GM23338 (cell line): ENCODE data around the gene CACNA2D4. TPM values are rescaled to one million over a fixed set of nuclear protein-coding genes. Genes with fewer than 3 reads are reported as not detected.

Source experiments
- ATAC-seq: fragments of 200-7000 bp; cut with Tn5 transposase; 3 replicates; pipeline ENCODE4 v1.9.1; 2020
- DNase-seq: peaks from one replicate; pipeline ENCODE4 v3.0.0-alpha.2; 2015; ENCODE audit warnings: low spot score
- H2AFZ ChIP-seq: fragments of 200-600 bp; sonication (generic); 2 replicates; pipeline ENCODE4 v1.8.0; 2016; ENCODE audit warnings: antibody characterized with exemption, mild to moderate bottlenecking, moderate library complexity
- H3F3A ChIP-seq: fragments of 200-600 bp; sonication (generic); replicated peaks from 2 replicates; pipeline ENCODE4 v1.8.0; 2017; ENCODE audit warnings: antibody characterized with exemption, mixed run types, low read depth
- H3K27ac ChIP-seq: fragments of 200-600 bp; sonication (generic); 2 replicates; pipeline ENCODE4 v1.6.1; 2016; ENCODE audit warnings: low read depth
- H3K27me3 ChIP-seq: fragments of 200-600 bp; sonication (generic); 2 replicates; pipeline ENCODE4 v1.8.0; 2016; ENCODE audit warnings: mild to moderate bottlenecking, mixed run types, moderate library complexity; ENCODE audit not compliant: insufficient read depth
- H3K36me3 ChIP-seq: fragments of 200-600 bp; sonication (generic); 2 replicates; pipeline ENCODE4 v1.8.0; 2016; ENCODE audit warnings: mild to moderate bottlenecking; ENCODE audit not compliant: insufficient read depth
- H3K4me1 ChIP-seq: fragments of 200-600 bp; sonication (generic); 2 replicates; pipeline ENCODE4 v1.8.0; 2016; ENCODE audit warnings: mild to moderate bottlenecking, moderate library complexity; ENCODE audit not compliant: insufficient read depth
- H3K4me2 ChIP-seq: fragments of 200-600 bp; sonication (generic); 2 replicates; pipeline ENCODE4 v1.7.1; 2017; ENCODE audit warnings: mixed run types
- H3K4me3 ChIP-seq: fragments of 200-600 bp; sonication (generic); 2 replicates; pipeline ENCODE4 v1.6.1; 2016; ENCODE audit warnings: mixed run types
- H3K79me2 ChIP-seq: fragments of 200-600 bp; sonication (generic); replicated peaks from 2 replicates; pipeline ENCODE4 v1.8.0; 2017; ENCODE audit warnings: mild to moderate bottlenecking; ENCODE audit not compliant: insufficient read depth
- H3K9me2 ChIP-seq: fragments of 200-600 bp; sonication (generic); 2 replicates; pipeline ENCODE4 v1.8.0; 2017; ENCODE audit not compliant: insufficient read depth
- H4K20me1 ChIP-seq: fragments of 200-600 bp; sonication (generic); replicated peaks from 2 replicates; pipeline ENCODE4 v1.8.0; 2017; ENCODE audit warnings: mild to moderate bottlenecking; ENCODE audit not compliant: insufficient read depth
- H3K27ac Mint-ChIP-seq: 2 replicates; pipeline ENCODE4 v1.8.0; 2020; ENCODE audit warnings: inconsistent platforms, mild to moderate bottlenecking, moderate library complexity, mixed read lengths
- H3K27me3 Mint-ChIP-seq: 3 replicates; pipeline ENCODE4 v1.8.0; 2022; ENCODE audit warnings: low read depth, mild to moderate bottlenecking, moderate library complexity, mixed read lengths, inconsistent platforms; ENCODE audit not compliant: insufficient read depth, poor library complexity
- H3K36me3 Mint-ChIP-seq: 3 replicates; pipeline ENCODE4 v1.8.0; 2021; ENCODE audit warnings: low read depth, mild to moderate bottlenecking, inconsistent platforms, moderate library complexity, mixed read lengths
- H3K4me1 Mint-ChIP-seq: 3 replicates; pipeline ENCODE4 v1.8.0; 2020; ENCODE audit warnings: mild to moderate bottlenecking, inconsistent platforms, mixed read lengths
- H3K4me3 Mint-ChIP-seq: 3 replicates; pipeline ENCODE4 v1.8.0; 2021; ENCODE audit warnings: moderate library complexity, mild to moderate bottlenecking, inconsistent platforms, mixed read lengths
- H3K9me3 Mint-ChIP-seq: 3 replicates; pipeline ENCODE4 v1.8.0; 2020; ENCODE audit warnings: moderate library complexity, mild to moderate bottlenecking, inconsistent platforms, mixed read lengths
- EZH2phosphoT487 ChIP-seq: fragments of 200-600 bp; sonication (generic); IDR thresholded peaks from one replicate; pipeline ENCODE4 v1.8.1; 2018; ENCODE audit warnings: antibody characterized with exemption; ENCODE audit not compliant: unreplicated experiment
- JUNB ChIP-seq: IDR thresholded peaks from one replicate; pipeline ENCODE4 v1.6.1; 2016; ENCODE audit warnings: antibody characterized with exemption; ENCODE audit not compliant: unreplicated experiment
- NANOG ChIP-seq: IDR thresholded peaks from 2 replicates; pipeline ENCODE4 v1.6.1; 2016; ENCODE audit warnings: antibody characterized with exemption, borderline replicate concordance
- ZNF114 ChIP-seq: fragments of 250-450 bp; sonication (Bioruptor Pico); IDR thresholded peaks from 2 replicates; pipeline ENCODE4 v1.5.0; 2020; ENCODE audit warnings: mild to moderate bottlenecking, moderate library complexity
- ZNF331 ChIP-seq: fragments of 250-450 bp; sonication (Bioruptor Pico); IDR thresholded peaks from 2 replicates; pipeline ENCODE4 v1.5.0; 2020; ENCODE audit warnings: low read depth, mild to moderate bottlenecking, moderate library complexity
- polyA plus RNA-seq: library from polyadenylated mRNA; unstranded; fragments of >200 nt; fragmentation: Nextera tagmentation; extraction: Ambion mirVana; gene quantifications from 2 replicates; pipeline ENCODE4 v1.2.1, GENCODE V29; 2016
- total RNA-seq: library from RNA; depleted of rRNA; stranded (reverse); fragments of >200 nt; shearing (Covaris generic); gene quantifications from 2 replicates; pipeline ENCODE4 v1.2.3, GENCODE V29; 2014
- TF ChIP-seq, protein P1 (sequence below): fragments of 250-450 bp; sonication (Bioruptor Pico); IDR thresholded peaks from 2 replicates; pipeline ENCODE4 v1.5.0; 2020; ENCODE audit warnings: mild to moderate bottlenecking, moderate library complexity

CACNA2D4 gene
- total and polyA plus RNA-seq, 2 experiments from 2014 or later, result 0.07 to 0.24 TPM

DNA sequence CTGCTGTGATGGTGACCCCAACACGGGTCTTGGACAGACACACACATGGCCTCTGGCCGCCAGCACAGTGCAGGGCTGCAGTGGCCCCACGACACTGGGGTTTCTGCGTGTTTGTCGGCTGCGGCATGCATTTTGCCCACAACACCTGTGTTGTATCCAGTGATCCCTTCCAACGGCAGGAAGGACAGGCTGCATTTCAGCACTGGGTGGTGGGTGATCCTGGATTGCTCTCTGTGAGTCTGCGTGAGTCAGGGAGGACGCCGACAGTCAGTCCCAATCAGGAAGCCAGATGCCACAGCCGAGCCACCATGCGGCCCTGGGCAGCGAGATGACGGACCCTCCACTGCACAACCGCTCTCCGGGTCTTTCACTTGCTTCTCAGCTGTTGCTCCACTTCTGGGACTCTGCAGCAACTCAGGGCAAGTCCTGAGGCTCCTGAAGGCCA is 77.4 kb downstream of the CACNA2D4 start (continued):
- TF ChIP-seq, protein P1, sequence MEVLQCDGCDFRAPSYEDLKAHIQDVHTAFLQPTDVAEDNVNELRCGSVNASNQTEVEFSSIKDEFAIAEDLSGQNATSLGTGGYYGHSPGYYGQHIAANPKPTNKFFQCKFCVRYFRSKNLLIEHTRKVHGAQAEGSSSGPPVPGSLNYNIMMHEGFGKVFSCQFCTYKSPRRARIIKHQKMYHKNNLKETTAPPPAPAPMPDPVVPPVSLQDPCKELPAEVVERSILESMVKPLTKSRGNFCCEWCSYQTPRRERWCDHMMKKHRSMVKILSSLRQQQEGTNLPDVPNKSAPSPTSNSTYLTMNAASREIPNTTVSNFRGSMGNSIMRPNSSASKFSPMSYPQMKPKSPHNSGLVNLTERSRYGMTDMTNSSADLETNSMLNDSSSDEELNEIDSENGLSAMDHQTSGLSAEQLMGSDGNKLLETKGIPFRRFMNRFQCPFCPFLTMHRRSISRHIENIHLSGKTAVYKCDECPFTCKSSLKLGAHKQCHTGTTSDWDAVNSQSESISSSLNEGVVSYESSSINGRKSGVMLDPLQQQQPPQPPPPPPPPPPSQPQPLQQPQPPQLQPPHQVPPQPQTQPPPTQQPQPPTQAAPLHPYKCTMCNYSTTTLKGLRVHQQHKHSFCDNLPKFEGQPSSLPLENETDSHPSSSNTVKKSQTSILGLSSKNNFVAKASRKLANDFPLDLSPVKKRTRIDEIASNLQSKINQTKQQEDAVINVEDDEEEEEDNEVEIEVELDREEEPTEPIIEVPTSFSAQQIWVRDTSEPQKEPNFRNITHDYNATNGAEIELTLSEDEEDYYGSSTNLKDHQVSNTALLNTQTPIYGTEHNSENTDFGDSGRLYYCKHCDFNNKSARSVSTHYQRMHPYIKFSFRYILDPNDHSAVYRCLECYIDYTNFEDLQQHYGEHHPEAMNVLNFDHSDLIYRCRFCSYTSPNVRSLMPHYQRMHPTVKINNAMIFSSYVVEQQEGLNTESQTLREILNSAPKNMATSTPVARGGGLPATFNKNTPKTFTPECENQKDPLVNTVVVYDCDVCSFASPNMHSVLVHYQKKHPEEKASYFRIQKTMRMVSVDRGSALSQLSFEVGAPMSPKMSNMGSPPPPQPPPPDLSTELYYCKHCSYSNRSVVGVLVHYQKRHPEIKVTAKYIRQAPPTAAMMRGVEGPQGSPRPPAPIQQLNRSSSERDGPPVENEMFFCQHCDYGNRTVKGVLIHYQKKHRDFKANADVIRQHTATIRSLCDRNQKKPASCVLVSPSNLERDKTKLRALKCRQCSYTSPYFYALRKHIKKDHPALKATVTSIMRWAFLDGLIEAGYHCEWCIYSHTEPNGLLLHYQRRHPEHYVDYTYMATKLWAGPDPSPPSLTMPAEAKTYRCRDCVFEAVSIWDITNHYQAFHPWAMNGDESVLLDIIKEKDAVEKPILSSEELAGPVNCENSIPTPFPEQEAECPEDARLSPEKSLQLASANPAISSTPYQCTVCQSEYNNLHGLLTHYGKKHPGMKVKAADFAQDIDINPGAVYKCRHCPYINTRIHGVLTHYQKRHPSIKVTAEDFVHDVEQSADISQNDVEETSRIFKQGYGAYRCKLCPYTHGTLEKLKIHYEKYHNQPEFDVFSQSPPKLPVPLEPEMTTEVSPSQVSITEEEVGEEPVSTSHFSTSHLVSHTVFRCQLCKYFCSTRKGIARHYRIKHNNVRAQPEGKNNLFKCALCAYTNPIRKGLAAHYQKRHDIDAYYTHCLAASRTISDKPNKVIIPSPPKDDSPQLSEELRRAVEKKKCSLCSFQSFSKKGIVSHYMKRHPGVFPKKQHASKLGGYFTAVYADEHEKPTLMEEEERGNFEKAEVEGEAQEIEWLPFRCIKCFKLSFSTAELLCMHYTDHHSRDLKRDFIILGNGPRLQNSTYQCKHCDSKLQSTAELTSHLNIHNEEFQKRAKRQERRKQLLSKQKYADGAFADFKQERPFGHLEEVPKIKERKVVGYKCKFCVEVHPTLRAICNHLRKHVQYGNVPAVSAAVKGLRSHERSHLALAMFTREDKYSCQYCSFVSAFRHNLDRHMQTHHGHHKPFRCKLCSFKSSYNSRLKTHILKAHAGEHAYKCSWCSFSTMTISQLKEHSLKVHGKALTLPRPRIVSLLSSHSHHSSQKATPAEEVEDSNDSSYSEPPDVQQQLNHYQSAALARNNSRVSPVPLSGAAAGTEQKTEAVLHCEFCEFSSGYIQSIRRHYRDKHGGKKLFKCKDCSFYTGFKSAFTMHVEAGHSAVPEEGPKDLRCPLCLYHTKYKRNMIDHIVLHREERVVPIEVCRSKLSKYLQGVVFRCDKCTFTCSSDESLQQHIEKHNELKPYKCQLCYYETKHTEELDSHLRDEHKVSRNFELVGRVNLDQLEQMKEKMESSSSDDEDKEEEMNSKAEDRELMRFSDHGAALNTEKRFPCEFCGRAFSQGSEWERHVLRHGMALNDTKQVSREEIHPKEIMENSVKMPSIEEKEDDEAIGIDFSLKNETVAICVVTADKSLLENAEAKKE (CRISPR knock-in tag), result no peak
- TF ChIP-seq NANOG (no peak), JUNB (no peak), ZNF114 (CRISPR knock-in tag) (no peak)

DNA sequence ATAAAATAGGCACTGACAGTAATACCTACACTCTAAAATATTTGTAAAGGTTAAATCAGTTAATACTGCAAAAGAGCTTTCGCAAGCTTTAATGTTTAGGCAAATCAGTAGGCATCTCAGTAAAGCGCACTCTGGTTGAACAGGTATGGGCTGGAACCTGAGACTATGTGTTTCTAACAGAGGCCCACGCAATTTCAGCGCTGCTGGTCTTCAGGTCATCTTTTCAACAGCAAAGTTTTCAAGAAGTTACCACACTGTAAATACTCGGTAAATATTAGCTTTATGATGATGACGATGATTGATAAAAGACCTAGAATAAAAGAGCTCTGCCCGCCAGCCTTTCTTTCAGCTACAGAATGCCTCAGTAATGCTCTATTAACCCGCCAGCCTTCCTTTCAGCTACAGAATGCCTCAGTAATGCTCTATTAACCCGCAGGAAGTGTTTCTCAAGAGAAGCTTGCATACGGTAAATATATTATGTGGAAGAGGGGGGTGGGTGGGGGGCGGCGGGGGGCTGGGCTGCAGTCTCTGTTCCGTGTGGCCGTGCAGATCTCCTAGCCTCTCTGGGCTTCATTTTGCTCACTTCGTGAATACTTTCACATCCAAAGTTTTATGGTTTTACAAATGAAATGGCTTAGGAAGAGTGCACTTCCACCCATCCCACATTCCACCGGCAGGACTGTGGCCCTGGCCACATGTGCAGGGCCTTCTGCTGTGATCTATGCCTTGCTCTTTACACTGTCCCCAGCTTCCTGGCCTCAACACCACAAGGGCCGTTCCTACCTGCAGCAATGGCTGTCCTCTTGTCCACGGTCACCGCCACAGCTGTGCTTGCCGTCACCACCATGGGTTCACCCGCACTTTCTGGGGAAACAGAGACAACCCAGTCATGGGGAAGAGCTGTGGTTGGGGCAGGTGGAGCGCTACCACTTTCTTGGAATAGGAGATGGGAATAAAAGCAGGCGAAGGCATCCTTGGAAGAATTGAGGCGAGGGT is 78.2 kb downstream of the CACNA2D4 start:
- Mint-ChIP-seq H3K4me3 (no peak overlapping the region), H3K36me3 (no peaks in the 10 kb centered on the region), H3K27me3 (peaks cover 10% of the 10 kb centered on the region), H3K9me3 (no peaks in the 10 kb centered on the region), H3K27ac (no peak overlapping the region), H3K4me1 (peaks cover 57% of the 10 kb centered on the region)
- Histone ChIP-seq H3K27me3 (no peaks in the 10 kb centered on the region), H2AFZ (peak overlapping the region; percentile 80), H3K79me2 (no peaks in the 10 kb centered on the region), H3F3A (no peaks in the 10 kb centered on the region), H3K9me2 (no peaks in the 10 kb centered on the region), H3K4me2 (peak overlapping the region; percentile 64; the same call in 1 of the 2 replicates), H4K20me1 (no peaks in the 10 kb centered on the region), H3K4me1 (peaks cover 9% of the 10 kb centered on the region), H3K4me3 (no peak overlapping the region), H3K27ac (no peak overlapping the region), H3K36me3 (no peaks in the 10 kb centered on the region)
- peak; percentile 19 for DNase-seq
- no peak for ATAC-seq
- TF ChIP-seq EZH2phosphoT487, result no peak
- TF ChIP-seq, protein P1 (CRISPR knock-in tag), result no peak
- TF ChIP-seq ZNF331 (CRISPR knock-in tag), result no peak
